DLD1 (cell line): ENCODE measurements around the gene KRTAP5-7.
"Not testable (repeated sequence)": the region's sequence is repeated elsewhere in the genome, so short reads cannot be mapped to it uniquely, and the experiment has no call there.

Experiments used
- in situ Hi-C: cut with HindIII; loops from 2 replicates; pipeline ENCODE4 v1.10.0; 2017; ENCODE audit warnings: low sequenced_read_pairs

Gene KRTAP5-7

GRCh38 chr11:71526796-71527575 lies at the start of gene KRTAP5-7:
KRTAP5-7 (plus strand) TSS chr11:71527267; CDS start chr11:71527301, 34 bp downstream.
- in situ Hi-C loops, result not testable (repeated sequence)

GRCh38 chr11:71477641-71478527 lies 49.2 kb upstream of the KRTAP5-7 start:
- in situ Hi-C loops, result no loop called here

DNA sequence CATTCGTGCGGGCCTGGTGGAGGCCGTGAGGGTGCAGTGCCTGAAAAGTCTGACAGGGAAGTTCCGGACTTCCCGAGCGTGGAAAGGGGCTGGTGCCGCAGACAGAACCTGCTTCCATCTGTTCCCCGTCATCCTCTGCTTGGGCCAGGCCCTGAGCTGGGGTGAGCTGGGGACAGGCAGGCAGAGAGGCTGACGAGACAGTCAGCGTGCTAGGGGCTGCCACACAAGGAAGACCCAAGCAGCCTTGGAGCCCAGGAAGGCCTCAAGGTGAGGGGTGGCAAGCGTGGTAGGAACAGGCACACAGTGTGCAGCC lies 48.6 kb upstream of the KRTAP5-7 start:
- in situ Hi-C loops, result no loop called here

DNA sequence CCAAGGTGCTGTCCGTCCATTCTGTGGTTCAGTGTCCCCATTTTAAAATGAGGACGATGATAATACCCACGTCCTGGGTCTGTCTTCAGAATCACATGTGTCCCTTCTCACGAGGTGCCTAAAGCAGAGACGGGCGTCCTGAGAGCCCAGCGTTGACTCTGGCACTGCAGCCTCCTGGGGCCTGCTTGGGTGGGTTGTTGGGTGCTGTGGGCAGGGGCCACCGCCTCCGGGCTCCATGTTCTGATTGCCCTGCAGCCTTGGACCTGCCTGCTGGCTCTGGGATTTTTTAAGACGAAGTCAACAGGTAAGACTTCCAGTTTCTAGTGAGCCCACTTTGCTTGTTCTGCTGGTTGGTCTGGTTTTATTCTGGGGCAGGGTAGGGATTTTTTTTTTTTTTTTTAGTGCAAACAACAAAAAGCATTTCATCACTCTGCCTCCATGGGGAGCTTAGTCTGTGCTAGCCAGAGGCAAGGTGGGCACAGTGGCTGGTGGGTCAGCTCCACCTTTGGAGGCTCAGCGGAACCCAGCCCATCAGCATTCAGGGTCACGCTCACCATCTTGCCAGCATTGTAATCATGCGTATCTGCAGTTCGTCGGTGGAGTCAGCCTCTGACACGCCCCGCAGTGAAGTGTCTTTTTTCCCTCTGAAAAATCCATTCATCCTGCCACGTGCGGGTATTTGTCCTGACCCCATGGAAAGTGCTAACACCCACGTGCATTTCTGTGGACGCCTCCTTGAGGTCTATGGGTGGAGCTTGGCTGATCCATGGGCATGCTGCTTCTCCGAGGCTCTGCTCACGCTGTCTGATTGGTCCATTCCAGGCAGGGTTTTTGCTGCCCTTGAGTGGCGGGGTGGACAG lies 45.7 kb upstream of the KRTAP5-7 start:
- in situ Hi-C loops, result no loop called here

DNA sequence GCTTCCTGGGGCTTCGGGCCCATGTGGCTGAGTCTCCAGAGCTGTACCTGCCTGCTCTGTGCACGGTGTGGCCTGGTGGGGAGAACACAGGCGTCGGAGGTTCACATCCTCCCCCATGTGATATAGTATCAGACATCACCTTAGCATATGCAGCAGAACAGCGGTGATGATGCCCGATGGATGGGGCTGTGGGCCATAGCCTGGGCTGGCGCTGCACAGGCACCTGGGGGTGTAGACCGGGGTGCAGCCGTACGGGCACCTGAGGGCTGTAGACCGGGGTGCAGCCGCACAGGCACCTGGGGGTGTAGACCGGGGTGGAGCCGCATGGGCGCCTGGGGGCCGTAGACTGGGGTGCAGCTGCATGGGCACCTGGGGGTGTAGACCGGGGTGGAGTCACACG lies 44.9 kb upstream of the KRTAP5-7 start:
- in situ Hi-C loops, result no loop called here

DNA sequence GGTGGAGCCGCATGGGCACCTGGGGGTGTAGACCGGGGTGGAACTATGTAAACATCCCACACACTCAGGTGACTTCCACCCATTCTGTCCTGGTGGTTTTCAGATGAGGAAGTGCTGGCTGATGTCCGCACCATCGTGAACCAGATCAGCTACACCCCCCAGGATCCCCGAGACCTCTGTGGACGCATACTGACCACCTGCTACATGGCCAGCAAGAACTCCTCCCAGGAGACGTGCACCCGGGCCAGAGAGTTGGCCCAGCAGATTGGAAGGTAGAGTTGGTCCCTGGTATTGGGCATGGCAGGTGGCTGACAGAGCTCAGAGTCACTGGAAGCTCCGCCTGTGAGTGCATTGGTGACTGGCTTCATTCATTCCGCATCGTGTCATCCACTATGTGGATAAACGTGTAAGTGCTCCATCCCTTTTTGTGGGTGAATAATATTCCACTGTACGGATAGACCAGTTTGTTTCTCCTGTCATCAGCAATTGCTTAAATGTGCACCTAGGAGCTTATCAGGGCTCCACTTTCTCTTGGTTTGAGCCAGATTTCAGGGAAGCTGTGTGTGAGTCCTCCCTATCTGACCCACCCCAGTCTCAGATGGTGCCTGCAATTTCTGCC lies 44.2 kb upstream of the KRTAP5-7 start:
- in situ Hi-C loops, result no loop called here

DNA sequence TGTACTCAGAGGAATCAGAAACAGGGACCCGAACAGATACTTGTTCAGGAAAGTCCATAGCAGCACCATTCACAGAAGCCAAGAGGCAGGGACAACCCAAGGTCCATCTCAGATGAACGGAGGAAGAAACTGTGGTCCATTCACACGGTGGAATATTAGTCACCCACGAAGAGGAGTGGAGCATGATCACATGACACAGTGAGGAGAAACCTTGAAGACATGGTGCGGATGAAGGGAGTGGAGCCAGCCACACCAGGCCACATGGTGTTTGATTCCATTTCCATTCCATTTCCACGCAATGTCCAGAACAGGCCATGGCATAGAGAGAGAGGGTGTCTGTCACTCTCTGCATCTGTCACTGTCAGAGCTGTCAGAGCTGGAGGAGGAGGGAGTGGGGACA lies 43.4 kb upstream of the KRTAP5-7 start:
- in situ Hi-C loops, result no loop called here

- in situ Hi-C loops, result no loop called here
Measured at GRCh38 chr11:71484248-71485062, 42.6 kb upstream of the KRTAP5-7 start.

DNA sequence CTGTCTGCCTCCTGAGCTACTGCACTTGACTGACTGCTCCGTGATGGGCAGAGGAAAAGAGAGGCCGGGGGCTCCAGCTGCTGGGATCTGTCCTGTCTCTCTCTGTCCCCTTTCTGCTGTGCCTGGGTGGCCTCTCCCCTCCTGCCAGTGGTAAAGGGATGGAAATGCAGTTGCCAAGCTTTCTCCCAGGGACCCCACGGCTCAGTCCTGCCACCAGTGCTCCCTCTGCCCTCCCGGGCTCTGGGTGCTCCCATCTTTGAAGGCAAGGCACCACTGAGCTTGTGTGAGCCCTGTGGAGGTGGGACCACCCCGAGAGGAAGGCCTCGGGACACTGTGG lies 42.0 kb upstream of the KRTAP5-7 start:
- in situ Hi-C loops, result no loop called here

DNA sequence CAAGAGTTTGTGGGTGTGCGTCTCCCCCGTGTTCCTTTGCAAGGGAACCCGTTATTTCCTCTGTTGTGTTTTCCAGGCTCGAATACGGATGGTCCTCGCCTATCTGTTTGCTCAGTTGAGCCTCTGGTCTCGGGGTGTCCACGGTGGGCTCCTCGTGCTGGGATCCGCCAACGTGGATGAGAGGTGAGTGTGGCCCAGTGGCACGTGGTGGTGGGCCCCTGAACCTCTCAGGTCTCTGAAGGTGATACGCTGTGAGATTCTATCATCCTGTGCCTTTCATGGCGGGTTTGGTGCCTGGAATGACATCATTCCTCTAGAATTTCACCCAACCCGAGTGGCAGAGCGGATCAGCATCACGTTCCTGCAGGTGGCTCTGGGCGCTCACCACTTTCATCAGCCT lies 41.6 kb upstream of the KRTAP5-7 start:
- in situ Hi-C loops, result no loop called here

DNA sequence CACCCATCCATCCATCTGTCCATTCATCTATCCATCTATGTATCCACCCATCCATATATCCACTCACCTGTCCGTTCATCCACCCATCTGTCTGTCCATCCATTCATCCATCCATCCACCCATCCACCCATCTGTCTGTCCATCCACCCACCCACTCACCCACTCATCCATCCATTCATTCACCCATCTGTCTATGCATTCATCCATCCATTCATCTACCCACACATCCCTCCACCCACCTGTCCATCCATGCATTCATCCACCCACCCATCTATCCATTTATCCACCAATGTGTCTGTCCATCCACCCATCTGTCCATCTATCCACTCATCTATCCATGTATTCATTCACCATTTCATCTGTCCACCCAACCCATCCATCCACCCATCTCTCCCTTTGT lies 40.7 kb upstream of the KRTAP5-7 start:
- in situ Hi-C loops, result no loop called here

DNA sequence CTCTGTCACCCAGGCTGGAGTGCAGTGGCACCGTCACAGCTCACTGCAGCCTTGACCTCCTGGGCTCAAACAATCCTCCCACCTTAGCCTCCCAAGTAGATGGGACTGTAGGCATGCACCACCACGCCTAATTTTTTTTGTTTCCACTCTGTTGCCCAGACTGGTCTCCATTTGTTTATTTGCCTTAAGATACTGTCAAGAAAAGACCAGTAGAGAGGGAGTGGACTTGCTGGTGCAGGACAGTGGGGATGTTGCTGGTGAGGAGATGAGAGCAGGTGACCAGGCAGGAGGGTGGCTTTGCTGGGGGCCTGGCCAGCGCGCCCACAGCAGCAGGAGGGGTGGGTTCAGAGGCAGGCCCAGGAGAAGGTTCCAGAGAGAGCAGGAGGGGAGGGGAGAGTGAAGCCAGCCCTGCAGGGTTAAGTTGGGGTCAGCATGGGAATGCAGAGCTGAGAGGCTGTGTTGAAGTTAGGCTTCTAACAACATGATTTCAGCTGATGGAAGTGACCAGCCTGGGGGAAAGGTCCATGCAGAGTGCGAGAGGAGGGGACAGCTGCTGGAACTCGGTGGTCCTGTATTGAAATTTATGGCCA lies 38.3 kb upstream of the KRTAP5-7 start:
- in situ Hi-C loops, result no loop called here

GRCh38 chr11:71489311-71490043 lies 37.6 kb upstream of the KRTAP5-7 start:
- in situ Hi-C loops, result no loop called here

GRCh38 chr11:71490044-71490730 lies 36.9 kb upstream of the KRTAP5-7 start:
- in situ Hi-C loops, result no loop called here

- in situ Hi-C loops, result no loop called here
Measured at GRCh38 chr11:71490731-71491390, 36.2 kb upstream of the KRTAP5-7 start.

DNA sequence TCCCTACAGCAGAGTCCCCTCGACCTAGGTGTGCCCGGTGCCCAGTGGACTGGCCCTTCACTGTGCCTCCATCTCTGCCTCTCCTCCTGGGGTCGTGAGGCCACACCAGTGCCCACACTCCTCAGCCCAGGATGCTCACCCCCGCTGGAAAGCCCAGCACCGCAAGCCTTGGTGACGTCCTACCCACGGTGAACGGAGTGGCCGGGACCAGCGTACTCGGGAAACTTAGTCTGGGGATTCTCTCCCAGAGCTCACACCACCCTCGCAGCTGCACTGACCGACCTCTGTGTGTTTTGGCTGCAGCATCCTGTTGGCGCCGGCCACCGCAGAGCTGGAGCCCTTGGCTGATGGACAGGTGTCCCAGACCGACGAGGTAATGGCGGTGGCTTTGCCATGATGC lies 35.5 kb upstream of the KRTAP5-7 start:
- in situ Hi-C loops, result no loop called here

DNA sequence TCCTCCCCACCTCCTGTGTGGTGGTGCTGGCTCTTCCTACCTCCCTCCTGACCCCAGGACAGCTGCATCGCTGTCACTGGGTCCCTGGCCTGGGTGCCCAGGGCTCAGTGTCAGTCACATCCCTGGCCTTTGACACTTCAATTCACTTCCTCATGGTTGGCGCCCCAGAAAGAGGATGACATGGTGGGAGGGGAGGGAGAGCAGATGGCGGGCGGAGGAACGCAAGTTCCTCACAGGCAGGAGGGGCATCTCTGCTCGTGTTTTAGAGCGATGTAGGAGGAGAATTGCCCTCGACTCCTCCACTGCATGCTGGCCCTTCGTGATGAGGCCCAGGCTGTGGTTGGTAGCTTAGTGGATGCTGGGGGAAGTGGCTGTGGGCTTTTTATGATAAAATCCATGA lies 35.1 kb upstream of the KRTAP5-7 start:
- in situ Hi-C loops, result no loop called here
